Stimulated activated CD8-positive, alpha-beta memory T cell treated with anti-CD3 and anti-CD28 coated beads, Interleukin-2, amount 100 ng/mL, for 48 hours (primary cell): Measurements from ENCODE around the gene NPFF.

Experiments used
- DNase-seq, 2 donors: peaks; one replicate each; pipeline ENCODE4 v3.0.0-alpha.2; 2020; ENCODE audit warnings: low read depth in 2 of 2

Gene NPFF

GRCh38 chr12:53514628-53515290 is 7.5 kb upstream of the NPFF start:
- DNase-seq = no peak

- DNase-seq = no peak
These were observed 6.6 kb upstream of the NPFF start for GRCh38 chr12:53513712-53514410.

GRCh38 chr12:53510181-53510812 is 3.0 kb upstream of the NPFF start:
- no peak for DNase-seq

- peak; percentile 70 to 82 for DNase-seq
These were observed 1.4 kb upstream of the NPFF start for GRCh38 chr12:53508534-53509170.

- no peak for DNase-seq
These were observed 260 bp upstream of the NPFF start for GRCh38 chr12:53507603-53507885.

- no peak for DNase-seq
These were observed 866 bp downstream of the NPFF start for GRCh38 chr12:53506450-53506785.

- DNase-seq = no peak
These were observed 1.5 kb downstream of the NPFF start for GRCh38 chr12:53505555-53506449.

GRCh38 chr12:53505086-53505485 is 2.2 kb downstream of the NPFF start:
- no peak for DNase-seq

GRCh38 chr12:53504004-53504920 is 3.0 kb downstream of the NPFF start:
- no peak for DNase-seq

- DNase-seq = no peak
These were observed 4.1 kb downstream of the NPFF start for GRCh38 chr12:53502983-53503728.

- DNase-seq = no peak
These were observed 5.0 kb downstream of the NPFF start for GRCh38 chr12:53502331-53502730.

GRCh38 chr12:53501615-53502181 is 5.6 kb downstream of the NPFF start:
- no peak for DNase-seq

- peak; percentile 91 to 97 for DNase-seq
These were observed 6.3 kb downstream of the NPFF start, which contains the start of gene TARBP2 for GRCh38 chr12:53500776-53501614. TARBP2 (plus strand) TSS chr12:53501283; CDS start chr12:53501409, 126 bp downstream.

- no peak for DNase-seq
These were observed 7.0 kb downstream of the NPFF start for GRCh38 chr12:53500142-53500775.

GRCh38 chr12:53499266-53500141 is 7.8 kb downstream of the NPFF start, which contains the start of gene MAP3K12:
MAP3K12 (minus strand) TSS chr12:53499458; CDS start chr12:53487391, 12,067 bp downstream.
- DNase-seq = peak; percentile 49 to 51

- no peak for DNase-seq
These were observed 9.1 kb downstream of the NPFF start for GRCh38 chr12:53498235-53498630.

- DNase-seq = no peak
These were observed 9.8 kb downstream of the NPFF start for GRCh38 chr12:53497461-53497860.
